Testis (tissue), 3 donors: ENCODE measurements around the gene MID1. TPM values are rescaled to one million over a fixed set of nuclear protein-coding genes. Genes with fewer than 3 reads are reported as not detected.

Experiments
- DNase-seq: peaks from one replicate; pipeline ENCODE4 v3.0.0-alpha.2; 2019
- H3K27ac ChIP-seq, 2 donors: fragments of 200-600 bp; sonication (generic); one replicate each; pipeline ENCODE4 v1.5.1; 2019
- H3K27me3 ChIP-seq: fragments of 200-600 bp; sonication (generic); one replicate; pipeline ENCODE4 v1.5.1; 2019
- H3K36me3 ChIP-seq: fragments of 200-600 bp; sonication (generic); one replicate; pipeline ENCODE4 v1.5.1; 2017; ENCODE audit warnings: low read depth; ENCODE audit errors: missing control alignments
- H3K4me1 ChIP-seq: fragments of 200-600 bp; sonication (generic); one replicate; pipeline ENCODE4 v1.5.1; 2019
- H3K4me3 ChIP-seq, 2 donors: fragments of 200-600 bp; sonication (generic); one replicate each; pipeline ENCODE4 v1.5.1; 2017 to 2019
- H3K9me3 ChIP-seq: fragments of 200-600 bp; sonication (generic); one replicate; pipeline ENCODE4 v1.5.1; 2017
- CTCF ChIP-seq, 3 experiments: fragments of 450-650 bp in 2 of 3; fragments of 200-600 bp in 1 of 3; sonication (generic) in 1 of 3; IDR thresholded peaks; one replicate each; pipeline ENCODE4 v1.5.1; 2016 to 2019; ENCODE audit warnings: antibody characterized with exemption in 3 of 3, mild to moderate bottlenecking in 2 of 3, moderate library complexity in 1 of 3
- POLR2A ChIP-seq: fragments of 450-650 bp; IDR thresholded peaks from one replicate; pipeline ENCODE4 v1.6.1; 2017; ENCODE audit warnings: antibody characterized with exemption, mild to moderate bottlenecking, moderate library complexity
- whole genome bisulfite sequencing, 2 donors: methylation state at CpG; one replicate each; pipeline ENCODE4 v1.1.5; 2018; 5-methylcytosine and 5-hydroxymethylcytosine counted together
- intact Hi-C: fragments of 100-400 bp; cut with DNase I; formaldehyde crosslinking; loops from one replicate; pipeline ENCODE4 v1.15.1; 2023; ENCODE audit warnings: low total_unique reads
- polyA plus RNA-seq: library from polyadenylated mRNA; stranded (reverse); fragments of 350-450 nt; fragmentation: Illumina TruSeq; extraction: RNeasy Lipid Tissue Mini Kit (QIAGEN cat#74804); gene quantifications from one replicate; pipeline ENCODE4 v1.2.3, GENCODE V29; 2014; ENCODE audit warnings: low read depth, low replicate concordance; ENCODE audit not compliant: insufficient read depth
- total RNA-seq, 2 donors: library from RNA; depleted of rRNA; stranded (reverse); fragments of >200 nt; gene quantifications; one replicate each; pipeline ENCODE4 v1.2.3, GENCODE V29; 2016

MID1 gene
- total and polyA plus RNA-seq, 3 donors from 2014 or later: 10.3 to 34.6 (median 18.3) TPM

DNA sequence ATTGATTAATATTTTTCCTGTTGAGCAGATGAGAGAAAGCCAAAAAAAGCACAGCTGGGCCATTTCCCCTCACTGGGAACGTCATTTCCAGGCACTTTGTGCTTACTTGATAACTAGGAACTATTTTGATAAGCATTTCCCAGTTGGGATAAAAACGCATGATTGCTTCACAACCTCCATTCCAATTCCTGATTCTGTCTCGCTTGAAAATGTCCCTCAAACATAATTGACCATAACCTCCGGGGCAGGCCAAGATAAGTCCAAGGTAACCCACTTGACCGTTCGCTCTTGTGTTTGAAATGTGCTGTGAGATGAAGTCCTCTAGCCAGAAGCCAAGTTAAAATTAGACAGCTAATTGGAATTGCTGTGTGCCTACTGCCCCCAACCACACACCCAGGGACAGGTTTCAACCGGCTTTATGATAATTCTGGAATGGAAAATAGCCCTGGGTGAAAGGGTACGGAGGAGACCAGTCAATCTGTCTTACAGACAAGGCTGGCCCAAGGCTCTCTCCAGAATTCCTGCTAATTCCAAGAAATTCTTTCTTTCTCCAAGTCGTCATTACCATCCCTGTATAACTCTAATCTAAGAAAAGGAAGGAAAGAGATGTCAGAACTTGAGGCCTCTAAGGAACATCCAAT, 137.1 kb downstream of the MID1 start:
- 39 to 45% methylated on average over 9 of the region's 9 CpGs for WGBS, 2 donors
- Histone ChIP-seq H3K4me1 (no peaks in the 10 kb centered on the region), H3K27me3 (no peaks in the 10 kb centered on the region), H3K4me3 (no peak overlapping the region), H3K27ac (peak overlapping the region in 1 of 2 donors; percentile 64), H3K9me3 (no peaks in the 10 kb centered on the region), H3K36me3 (no peaks in the 10 kb centered on the region)
- intact Hi-C loops: no loop called here
- DNase-seq: peak; percentile 23
- TF ChIP-seq POLR2A (no peak), CTCF (IDR thresholded peaks at IDR 0.05) (no peak)

DNA sequence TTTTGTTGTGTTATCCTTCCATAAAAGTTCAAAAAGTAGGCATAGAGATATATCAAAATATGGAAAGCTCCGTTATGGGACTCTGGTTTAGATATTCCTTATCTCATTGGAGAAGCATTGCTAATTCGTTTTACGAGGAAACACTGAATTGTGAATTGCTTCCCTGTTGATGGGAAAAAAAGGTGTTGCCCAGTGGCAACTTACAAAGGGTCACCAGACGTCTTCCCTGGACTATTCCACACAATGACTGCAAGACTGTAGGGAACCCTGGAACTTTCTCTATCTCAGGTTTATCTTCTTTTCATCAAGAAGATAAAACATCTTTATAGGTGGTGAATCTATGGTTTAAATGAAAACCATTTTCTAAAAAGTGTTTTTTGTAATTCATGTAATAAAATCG, 137.7 kb downstream of the MID1 start:
- intact Hi-C loops: no loop called here
- no peaks in the 10 kb centered on the region for H3K36me3 ChIP-seq
- WGBS, 2 donors: 55 to 67% methylated on average over 5 of the region's 5 CpGs
- no peaks in the 10 kb centered on the region for H3K9me3 ChIP-seq
- no peaks in the 10 kb centered on the region for H3K4me1 ChIP-seq
- TF ChIP-seq CTCF (IDR thresholded peaks at IDR 0.05) (no peak), POLR2A (no peak)
- no peak overlapping the region for H3K27ac ChIP-seq
- no peaks in the 10 kb centered on the region for H3K27me3 ChIP-seq
- no peak for DNase-seq
- H3K4me3 ChIP-seq: no peak overlapping the region

DNA sequence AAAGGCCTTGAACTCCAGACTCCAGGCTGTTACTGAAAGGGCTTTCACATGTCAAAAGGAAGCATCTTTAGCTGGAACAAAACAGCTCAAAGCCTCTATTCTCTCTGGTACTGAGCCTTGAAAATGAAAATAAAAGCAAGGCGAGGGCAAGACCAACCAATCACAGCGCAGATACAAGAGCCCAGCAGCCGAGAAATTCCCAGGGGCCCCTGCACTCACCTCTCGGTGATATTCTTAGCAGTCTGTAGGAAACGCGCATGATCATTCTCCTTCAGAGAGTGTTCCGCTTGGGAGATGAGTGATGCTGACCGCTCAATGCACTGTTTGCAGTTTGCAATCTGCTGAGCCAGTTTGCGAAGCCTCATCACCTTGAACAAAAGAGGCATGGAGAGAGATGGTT, 138.1 kb downstream of the MID1 start:
- intact Hi-C loops: no loop called here
- Histone ChIP-seq H3K4me1 (no peaks in the 10 kb centered on the region), H3K27me3 (no peaks in the 10 kb centered on the region), H3K27ac (no peak overlapping the region), H3K4me3 (no peak overlapping the region), H3K36me3 (no peaks in the 10 kb centered on the region), H3K9me3 (no peaks in the 10 kb centered on the region)
- TF ChIP-seq CTCF (IDR thresholded peaks at IDR 0.05) (no peak), POLR2A (no peak)
- 79 to 83% methylated on average over 9 of the region's 9 CpGs for WGBS, 2 donors
- DNase-seq: no peak

- Histone ChIP-seq H3K27me3 (no peaks in the 10 kb centered on the region), H3K36me3 (no peaks in the 10 kb centered on the region), H3K4me3 (no peak overlapping the region), H3K4me1 (no peaks in the 10 kb centered on the region), H3K27ac (no peak overlapping the region), H3K9me3 (no peaks in the 10 kb centered on the region)
- TF ChIP-seq CTCF (IDR thresholded peaks at IDR 0.05): no peak
- no peak for TF ChIP-seq POLR2A
- WGBS, 2 donors: 81 to 95% methylated on average over 5 of the region's 5 CpGs
- no peak for DNase-seq
- intact Hi-C loops: no loop called here
These were observed 139.5 kb downstream of the MID1 start for GRCh38 chrX:10480861-10481260.

- TF ChIP-seq CTCF (IDR thresholded peaks at IDR 0.05) (no peak), POLR2A (no peak)
- H3K4me1 ChIP-seq: no peaks in the 10 kb centered on the region
- H3K4me3 ChIP-seq: no peak overlapping the region
- intact Hi-C loops: no loop called here
- no peak overlapping the region for H3K27ac ChIP-seq
- DNase-seq: no peak
- no peaks in the 10 kb centered on the region for H3K9me3 ChIP-seq
- no peaks in the 10 kb centered on the region for H3K36me3 ChIP-seq
- H3K27me3 ChIP-seq: no peaks in the 10 kb centered on the region
- 89 to 91% methylated on average over 3 of the region's 3 CpGs for WGBS, 2 donors
These were observed 140.9 kb downstream of the MID1 start for GRCh38 chrX:10479508-10479907.
